Activated CD4-positive, alpha-beta memory T cell treated with anti-CD3 and anti-CD28 coated beads for 36 hours (primary cell): ENCODE measurements around the gene TRHDE. TPM values are rescaled to one million over a fixed set of nuclear protein-coding genes. Genes with fewer than 3 reads are reported as not detected.

ENCODE experiments used
- CTCF ChIA-PET: fragments of 350-600 bp; sonication (Branson Sonifier 250); formaldehyde crosslinking; loops from one replicate; lab custom pipeline; 2021; ENCODE audit warnings: antibody characterized with exemption, inconsistent platforms; lab: Charles Lee
- POLR2A ChIA-PET: fragments of 350-600 bp; sonication (Branson Sonifier 250); formaldehyde crosslinking; loops from one replicate; lab custom pipeline; 2021; ENCODE audit warnings: antibody characterized with exemption; lab: Charles Lee
- DNase-seq: peaks from one replicate; pipeline ENCODE4 v3.0.0-alpha.2; 2020
- H3K27ac Mint-ChIP-seq: one replicate; pipeline ENCODE4 v1.8.0; 2021; ENCODE audit warnings: mixed read lengths
- H3K27me3 Mint-ChIP-seq: one replicate; pipeline ENCODE4 v1.8.0; 2021; ENCODE audit warnings: mixed read lengths
- H3K36me3 Mint-ChIP-seq: one replicate; pipeline ENCODE4 v1.8.0; 2021; ENCODE audit warnings: mixed read lengths
- H3K4me1 Mint-ChIP-seq: one replicate; pipeline ENCODE4 v1.8.0; 2021; ENCODE audit warnings: low read depth, mixed read lengths
- H3K4me3 Mint-ChIP-seq: one replicate; pipeline ENCODE4 v1.8.0; 2021; ENCODE audit warnings: mild to moderate bottlenecking, mixed read lengths
- H3K9me3 Mint-ChIP-seq: one replicate; pipeline ENCODE4 v1.8.0; 2021; ENCODE audit warnings: mixed read lengths
- intact Hi-C: fragments of 100-400 bp; cut with micrococcal nuclease; formaldehyde crosslinking; loops from one replicate; pipeline ENCODE4 v1.15.1; 2023
- total RNA-seq, 2 experiments: library from RNA; stranded (reverse); gene quantifications; one replicate each; pipeline ENCODE4 v1.2.3, GENCODE V29; 2021

Gene TRHDE
- total RNA-seq, 2 experiments from 2014 or later = not detected

GRCh38 chr12:72337946-72338345, 65.8 kb downstream of the TRHDE start:
- Mint-ChIP-seq H3K27me3 (no peaks in the 10 kb centered on the region), H3K27ac (no peak overlapping the region), H3K4me3 (no peak overlapping the region), H3K9me3 (no peaks in the 10 kb centered on the region), H3K36me3 (no peaks in the 10 kb centered on the region), H3K4me1 (no peaks in the 10 kb centered on the region)
- ChIA-PET POLR2A (no interaction called here), CTCF (no interaction called here)
- no peak for DNase-seq
- intact Hi-C loops = no loop called here

- Mint-ChIP-seq H3K9me3 (no peaks in the 10 kb centered on the region), H3K4me1 (no peaks in the 10 kb centered on the region), H3K36me3 (no peaks in the 10 kb centered on the region), H3K27ac (no peak overlapping the region), H3K27me3 (no peaks in the 10 kb centered on the region), H3K4me3 (no peak overlapping the region)
- CTCF ChIA-PET = no interaction called here
- intact Hi-C loops = no loop called here
- POLR2A ChIA-PET = no interaction called here
- DNase-seq = no peak
Measured at GRCh38 chr12:72338437-72338836, 66.3 kb downstream of the TRHDE start.

GRCh38 chr12:72346363-72346944, 74.3 kb downstream of the TRHDE start:
- Mint-ChIP-seq H3K9me3 (no peaks in the 10 kb centered on the region), H3K27ac (no peak overlapping the region), H3K4me1 (no peaks in the 10 kb centered on the region), H3K36me3 (no peaks in the 10 kb centered on the region), H3K4me3 (no peak overlapping the region), H3K27me3 (peaks cover under 1% of the 10 kb centered on the region)
- CTCF ChIA-PET = interaction anchor here (0.6 kb wide), 1 partner anchor 530 kb away, joined by 3 read pairs; no protein-coding TSS in a partner anchor
- intact Hi-C loops = no loop called here
- peak; percentile 40 for DNase-seq
- POLR2A ChIA-PET = no interaction called here

- no peak overlapping the region for H3K4me3 Mint-ChIP-seq
- intact Hi-C loops = no loop called here
- peaks cover 2% of the 10 kb centered on the region for H3K27me3 Mint-ChIP-seq
- H3K9me3 Mint-ChIP-seq = no peaks in the 10 kb centered on the region
- POLR2A ChIA-PET = no interaction called here
- H3K36me3 Mint-ChIP-seq = no peaks in the 10 kb centered on the region
- no peak for DNase-seq
- CTCF ChIA-PET = no interaction called here
- H3K27ac Mint-ChIP-seq = no peak overlapping the region
- no peaks in the 10 kb centered on the region for H3K4me1 Mint-ChIP-seq
Measured at GRCh38 chr12:72349491-72349890, 77.3 kb downstream of the TRHDE start.

- POLR2A ChIA-PET = no interaction called here
- H3K36me3 Mint-ChIP-seq = no peaks in the 10 kb centered on the region
Measured at GRCh38 chr12:72359416-72359815, 87.2 kb downstream of the TRHDE start.

GRCh38 chr12:72365151-72365550, 93.0 kb downstream of the TRHDE start:
- H3K27ac Mint-ChIP-seq = no peak overlapping the region
- no peaks in the 10 kb centered on the region for H3K27me3 Mint-ChIP-seq
- DNase-seq = no peak
- no peak overlapping the region for H3K4me3 Mint-ChIP-seq
- H3K9me3 Mint-ChIP-seq = no peaks in the 10 kb centered on the region
- ChIA-PET POLR2A (no interaction called here), CTCF (no interaction called here)
- H3K4me1 Mint-ChIP-seq = no peaks in the 10 kb centered on the region
- no peaks in the 10 kb centered on the region for H3K36me3 Mint-ChIP-seq
- intact Hi-C loops = no loop called here

More at GRCh38 chr12:72359416-72359815, 87.2 kb downstream of the TRHDE start:
- CTCF ChIA-PET = no interaction called here
- H3K27me3 Mint-ChIP-seq = no peaks in the 10 kb centered on the region
- no peak for DNase-seq
- no peaks in the 10 kb centered on the region for H3K4me1 Mint-ChIP-seq
- H3K4me3 Mint-ChIP-seq = no peak overlapping the region
- intact Hi-C loops = no loop called here
- no peaks in the 10 kb centered on the region for H3K9me3 Mint-ChIP-seq
- no peak overlapping the region for H3K27ac Mint-ChIP-seq

- ChIA-PET POLR2A (no interaction called here), CTCF (no interaction called here)
- DNase-seq = no peak
- Mint-ChIP-seq H3K9me3 (no peaks in the 10 kb centered on the region), H3K36me3 (no peaks in the 10 kb centered on the region), H3K4me1 (no peaks in the 10 kb centered on the region), H3K27ac (no peak overlapping the region), H3K27me3 (no peaks in the 10 kb centered on the region), H3K4me3 (no peak overlapping the region)
- intact Hi-C loops = no loop called here
Measured at GRCh38 chr12:72366255-72366654, 94.1 kb downstream of the TRHDE start.

- Mint-ChIP-seq H3K36me3 (no peaks in the 10 kb centered on the region), H3K4me3 (no peak overlapping the region), H3K27ac (no peak overlapping the region), H3K4me1 (no peaks in the 10 kb centered on the region), H3K9me3 (no peaks in the 10 kb centered on the region), H3K27me3 (no peaks in the 10 kb centered on the region)
- POLR2A ChIA-PET = no interaction called here
- no peak for DNase-seq
- CTCF ChIA-PET = no interaction called here
- intact Hi-C loops = no loop called here
Measured at GRCh38 chr12:72368298-72368697, 96.1 kb downstream of the TRHDE start.

GRCh38 chr12:72368719-72369422, 96.7 kb downstream of the TRHDE start:
- ChIA-PET CTCF (no interaction called here), POLR2A (no interaction called here)
- DNase-seq = no peak
- no peaks in the 10 kb centered on the region for H3K4me1 Mint-ChIP-seq
- no peak overlapping the region for H3K27ac Mint-ChIP-seq
- intact Hi-C loops = no loop called here
- no peak overlapping the region for H3K4me3 Mint-ChIP-seq
- H3K36me3 Mint-ChIP-seq = no peaks in the 10 kb centered on the region
- H3K9me3 Mint-ChIP-seq = no peaks in the 10 kb centered on the region
- no peaks in the 10 kb centered on the region for H3K27me3 Mint-ChIP-seq

- Mint-ChIP-seq H3K27me3 (no peaks in the 10 kb centered on the region), H3K36me3 (no peaks in the 10 kb centered on the region), H3K27ac (no peak overlapping the region), H3K4me3 (no peak overlapping the region), H3K4me1 (no peaks in the 10 kb centered on the region), H3K9me3 (no peaks in the 10 kb centered on the region)
- no peak for DNase-seq
- CTCF ChIA-PET = no interaction called here
- POLR2A ChIA-PET = no interaction called here
- intact Hi-C loops = no loop called here
Measured at GRCh38 chr12:72369423-72369959, 97.3 kb downstream of the TRHDE start.

GRCh38 chr12:72380441-72380840, 108.3 kb downstream of the TRHDE start:
- H3K4me3 Mint-ChIP-seq = no peak overlapping the region
- H3K4me1 Mint-ChIP-seq = no peaks in the 10 kb centered on the region
- CTCF ChIA-PET = no interaction called here
- H3K27ac Mint-ChIP-seq = no peak overlapping the region
- no peaks in the 10 kb centered on the region for H3K36me3 Mint-ChIP-seq
- peaks cover 5% of the 10 kb centered on the region for H3K9me3 Mint-ChIP-seq
- intact Hi-C loops = no loop called here
- no peak for DNase-seq
- POLR2A ChIA-PET = no interaction called here
- H3K27me3 Mint-ChIP-seq = no peaks in the 10 kb centered on the region

GRCh38 chr12:72388322-72388721, 116.2 kb downstream of the TRHDE start:
- Mint-ChIP-seq H3K4me1 (no peaks in the 10 kb centered on the region), H3K27me3 (no peaks in the 10 kb centered on the region), H3K9me3 (peaks cover 8% of the 10 kb centered on the region), H3K27ac (no peak overlapping the region), H3K4me3 (no peak overlapping the region), H3K36me3 (no peaks in the 10 kb centered on the region)
- DNase-seq = no peak
- intact Hi-C loops = no loop called here
- ChIA-PET POLR2A (no interaction called here), CTCF (no interaction called here)

- ChIA-PET CTCF (no interaction called here), POLR2A (no interaction called here)
- Mint-ChIP-seq H3K4me1 (no peaks in the 10 kb centered on the region), H3K9me3 (peaks cover 8% of the 10 kb centered on the region), H3K27ac (no peak overlapping the region), H3K4me3 (no peak overlapping the region), H3K27me3 (no peaks in the 10 kb centered on the region), H3K36me3 (no peaks in the 10 kb centered on the region)
- DNase-seq = no peak
- intact Hi-C loops = no loop called here
Measured at GRCh38 chr12:72390146-72390545, 118.0 kb downstream of the TRHDE start.
